DOHH2 (cell line): ENCODE measurements around the gene SNCG.

Experiments
- H3F3A ChIP-seq: fragments of 200-600 bp; sonication (generic), shearing (Covaris generic); 2 replicates; pipeline ENCODE4 v1.6.0; 2016; ENCODE audit warnings: antibody characterized with exemption, mild to moderate bottlenecking; ENCODE audit not compliant: control insufficient read depth, insufficient read depth
- H3K27ac ChIP-seq: fragments of 200-600 bp; sonication (generic); 2 replicates; pipeline ENCODE4 v1.5.1; 2014; ENCODE audit warnings: low read depth, mild to moderate bottlenecking, low read length, moderate library complexity
- H3K27me3 ChIP-seq: fragments of 200-600 bp; sonication (generic); 2 replicates; pipeline ENCODE4 v1.6.1; 2014; ENCODE audit warnings: mild to moderate bottlenecking, low read length, mixed read lengths; ENCODE audit not compliant: control insufficient read depth
- H3K36me3 ChIP-seq: fragments of 200-600 bp; sonication (generic); 2 replicates; pipeline ENCODE4 v1.6.1; 2014; ENCODE audit warnings: mild to moderate bottlenecking, low read length, moderate library complexity, mixed read lengths; ENCODE audit not compliant: control insufficient read depth
- H3K4me1 ChIP-seq: fragments of 200-600 bp; sonication (generic); 2 replicates; pipeline ENCODE4 v1.6.1; 2014; ENCODE audit warnings: mild to moderate bottlenecking, low read length, mixed read lengths; ENCODE audit not compliant: control insufficient read depth
- H3K4me2 ChIP-seq: fragments of 200-600 bp; sonication (generic); 2 replicates; pipeline ENCODE4 v1.6.0; 2014; ENCODE audit warnings: mild to moderate bottlenecking, low read length, moderate library complexity
- H3K4me3 ChIP-seq: fragments of 200-600 bp; sonication (generic); 2 replicates; pipeline ENCODE4 v1.5.1; 2014; ENCODE audit warnings: mild to moderate bottlenecking, low read length, mixed read lengths
- H3K79me2 ChIP-seq: fragments of 200-600 bp; sonication (generic); 2 replicates; pipeline ENCODE4 v1.6.1; 2014; ENCODE audit warnings: mild to moderate bottlenecking, low read length, mixed read lengths; ENCODE audit not compliant: control insufficient read depth
- H3K9me2 ChIP-seq: fragments of 200-600 bp; sonication (generic); replicated peaks from 2 replicates; pipeline ENCODE4 v1.6.1; 2014; ENCODE audit warnings: mild to moderate bottlenecking, low read length, mixed read lengths; ENCODE audit not compliant: control insufficient read depth
- H3K9me3 ChIP-seq: fragments of 200-600 bp; sonication (generic); 2 replicates; pipeline ENCODE4 v1.6.1; 2014; ENCODE audit warnings: antibody characterized with exemption, low read length, mixed read lengths; ENCODE audit not compliant: control insufficient read depth, insufficient read depth
- H4K20me1 ChIP-seq: fragments of 200-600 bp; sonication (generic); 2 replicates; pipeline ENCODE4 v1.6.0; 2014; ENCODE audit warnings: low read depth, mild to moderate bottlenecking, antibody characterized with exemption, low read length, moderate library complexity; ENCODE audit not compliant: control insufficient read depth, insufficient read depth
- CTCF ChIP-seq: fragments of 200-600 bp; sonication (generic); IDR thresholded peaks from one replicate; pipeline ENCODE4 v1.5.1; 2014; ENCODE audit warnings: antibody characterized with exemption, mild to moderate bottlenecking, low read depth, low read length; ENCODE audit not compliant: poor library complexity, severe bottlenecking
- EZH2phosphoT487 ChIP-seq: fragments of 200-600 bp; sonication (generic); IDR thresholded peaks from 2 replicates; pipeline ENCODE4 v1.6.1; 2017; ENCODE audit warnings: borderline replicate concordance, mild to moderate bottlenecking, antibody characterized with exemption, low read length, moderate library complexity, mixed read lengths

SNCG gene

GRCh38 chr10:86941991-86942421 is 16.4 kb upstream of the SNCG start:
- Histone ChIP-seq H3F3A (no peaks in the 10 kb centered on the region), H3K9me2 (no peaks in the 10 kb centered on the region), H3K27ac (no peak overlapping the region), H3K27me3 (0 out of 2 replicates have a peak, but pooled peaks cover 3% of the 10 kb centered on the region), H3K36me3 (no peaks in the 10 kb centered on the region), H3K4me3 (no peak overlapping the region), H4K20me1 (no peaks in the 10 kb centered on the region), H3K4me2 (no peak overlapping the region), H3K79me2 (no peaks in the 10 kb centered on the region), H3K9me3 (no peaks in the 10 kb centered on the region), H3K4me1 (no peaks in the 10 kb centered on the region)
- TF ChIP-seq EZH2phosphoT487 (no peak), CTCF (no peak)

- no peaks in the 10 kb centered on the region for H3K9me2 ChIP-seq
- no peak overlapping the region for H3K27ac ChIP-seq
- H3K36me3 ChIP-seq: no peaks in the 10 kb centered on the region
- no peaks in the 10 kb centered on the region for H3K9me3 ChIP-seq
- TF ChIP-seq EZH2phosphoT487: no peak
- no peak for TF ChIP-seq CTCF
- H3K27me3 ChIP-seq: no peaks in the 10 kb centered on the region
- H3K4me1 ChIP-seq: no peaks in the 10 kb centered on the region
- no peaks in the 10 kb centered on the region for H4K20me1 ChIP-seq
- H3F3A ChIP-seq: no peaks in the 10 kb centered on the region
- no peak overlapping the region for H3K4me2 ChIP-seq
- H3K4me3 ChIP-seq: no peak overlapping the region
- no peaks in the 10 kb centered on the region for H3K79me2 ChIP-seq
These were observed 15.7 kb upstream of the SNCG start for GRCh38 chr10:86942441-86943315.

GRCh38 chr10:86943316-86944030 is 14.9 kb upstream of the SNCG start:
- Histone ChIP-seq H3K4me2 (no peak overlapping the region), H3K79me2 (no peaks in the 10 kb centered on the region), H3K9me3 (no peaks in the 10 kb centered on the region), H3K9me2 (no peaks in the 10 kb centered on the region), H3K36me3 (no peaks in the 10 kb centered on the region), H3F3A (no peaks in the 10 kb centered on the region), H3K27ac (no peak overlapping the region), H3K27me3 (no peaks in the 10 kb centered on the region), H3K4me1 (no peaks in the 10 kb centered on the region), H3K4me3 (no peak overlapping the region), H4K20me1 (no peaks in the 10 kb centered on the region)
- TF ChIP-seq EZH2phosphoT487: no peak
- TF ChIP-seq CTCF: no peak
